GM21717 (cell line): Measurements from ENCODE around the gene FABP7.
"Not testable (repeated sequence)": the region's sequence is repeated elsewhere in the genome, so short reads cannot be mapped to it uniquely, and the experiment has no call there.

Experiments used
- ATAC-seq: cut with Tn5 transposase; IDR thresholded peaks from one replicate; pipeline ENCODE4 v1.9.1; 2021; ENCODE audit warnings: mild to moderate bottlenecking, moderate library complexity; ENCODE audit not compliant: unreplicated experiment

The FABP7 gene

DNA sequence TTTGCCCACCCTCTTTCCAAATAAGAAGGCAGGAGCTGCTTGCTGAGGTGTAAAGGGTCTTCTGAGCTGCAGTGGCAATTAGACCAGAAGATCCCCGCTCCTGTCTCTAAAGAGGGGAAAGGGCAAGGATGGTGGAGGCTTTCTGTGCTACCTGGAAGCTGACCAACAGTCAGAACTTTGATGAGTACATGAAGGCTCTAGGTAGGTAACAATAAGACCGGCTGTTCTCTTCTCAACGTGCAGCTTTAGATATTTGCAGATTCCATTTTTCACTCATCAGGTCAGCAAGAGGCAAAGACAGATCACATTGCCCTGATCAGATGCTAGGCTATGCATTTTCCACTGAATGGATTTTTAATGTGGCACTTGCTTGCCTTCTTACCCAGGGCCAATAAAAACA lies at the start of gene FABP7:
Gene FABP7 (plus strand): TSS at position 50 of the 400 bp plus-strand sequence. CDS start 79 bp downstream, at position 129.
- ATAC-seq = no peak

DNA sequence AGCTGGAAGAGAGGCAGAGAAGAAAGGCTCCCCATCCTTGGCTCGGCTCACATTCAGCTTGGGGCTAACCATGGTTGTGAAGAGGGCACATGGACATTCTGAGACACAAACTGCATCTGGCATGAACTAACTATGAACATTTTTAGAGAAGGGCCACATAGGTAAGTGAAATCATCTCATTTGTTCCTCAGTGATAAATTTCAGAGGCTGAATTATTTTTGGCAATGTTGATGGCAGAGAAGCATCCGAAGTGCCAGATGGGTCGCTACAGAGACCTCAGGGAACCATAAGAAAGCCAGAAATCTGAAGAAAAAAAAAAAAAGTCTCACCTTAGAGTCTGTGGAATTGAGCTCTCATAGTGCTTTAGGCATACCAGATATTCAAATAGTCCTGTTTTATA lies 49.2 kb upstream of the FABP7 start:
- ATAC-seq = no peak

DNA sequence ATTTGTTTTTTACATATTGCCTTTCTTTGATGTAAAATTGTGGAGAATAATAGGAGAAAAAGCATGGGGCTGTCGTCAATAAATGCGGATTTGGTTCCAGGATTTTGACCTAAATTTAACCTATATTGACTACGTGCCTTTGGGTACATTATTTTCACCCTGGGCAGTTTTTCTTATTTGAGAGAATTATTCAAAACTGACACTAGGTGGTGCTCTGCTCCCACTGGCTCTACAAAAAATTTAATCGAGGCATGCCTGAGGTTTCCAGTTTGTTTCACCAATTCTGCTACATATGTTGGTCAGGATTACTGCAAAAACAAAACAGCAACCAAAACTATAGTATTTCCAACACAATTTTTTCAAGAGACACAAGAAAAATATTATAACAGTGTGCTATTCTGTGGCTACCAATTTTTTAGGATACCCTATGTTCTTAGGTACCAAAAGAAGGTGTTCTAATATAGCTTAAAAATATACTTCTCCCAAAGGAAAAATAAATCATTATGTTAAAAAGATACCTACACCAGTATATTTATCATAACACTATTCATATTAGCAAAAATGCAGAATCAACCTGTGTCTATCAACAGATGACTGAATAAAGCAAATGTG lies 48.6 kb upstream of the FABP7 start:
- peak; percentile 50 for ATAC-seq

- ATAC-seq = no peak
Measured at GRCh38 chr6:122733259-122733658, 46.3 kb upstream of the FABP7 start.

DNA sequence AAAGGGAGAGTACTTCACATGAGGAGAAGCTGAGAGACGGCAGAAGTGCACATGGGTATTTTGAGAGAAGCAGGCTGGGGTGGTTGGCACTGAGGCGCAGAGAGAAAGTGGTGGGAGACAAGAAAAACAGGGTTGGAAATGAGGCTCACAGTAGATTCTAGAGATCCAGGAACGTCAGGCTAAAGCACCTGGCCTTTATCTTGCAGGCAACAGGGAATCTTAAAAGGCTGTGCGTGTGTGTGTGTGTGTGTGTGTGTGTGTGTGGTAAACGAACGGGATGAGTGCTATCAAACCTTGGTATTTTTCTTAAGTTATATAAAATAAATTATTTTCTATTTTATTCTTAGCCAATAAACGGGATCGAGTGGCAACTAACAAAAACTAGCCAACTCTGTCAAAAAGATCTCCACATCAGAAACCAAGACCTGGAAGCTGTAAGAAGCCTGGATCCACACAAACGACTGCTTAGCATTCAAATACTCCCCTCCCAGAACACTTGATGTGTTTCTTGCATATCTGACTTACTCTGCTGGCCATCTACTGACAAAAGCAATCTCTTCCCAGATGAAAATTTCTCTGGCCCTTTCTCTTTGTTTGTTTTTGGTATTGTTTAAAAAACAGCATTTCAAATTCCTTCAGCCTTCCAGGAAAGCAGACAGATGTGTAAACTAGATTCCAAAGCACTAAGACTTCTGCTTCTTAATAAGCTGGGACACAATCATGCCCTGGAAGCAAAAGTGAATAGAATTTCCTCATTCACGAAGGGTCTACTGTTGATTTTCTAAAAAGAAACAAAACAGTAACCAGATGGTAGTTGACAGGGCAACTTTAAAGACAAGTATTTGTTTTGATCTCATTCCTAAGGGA lies 44.8 kb upstream of the FABP7 start:
- ATAC-seq = no peak

- ATAC-seq = no peak
Measured at GRCh38 chr6:122735582-122735981, 43.9 kb upstream of the FABP7 start.

- ATAC-seq = no peak
Measured at GRCh38 chr6:122736163-122736562, 43.4 kb upstream of the FABP7 start.

DNA sequence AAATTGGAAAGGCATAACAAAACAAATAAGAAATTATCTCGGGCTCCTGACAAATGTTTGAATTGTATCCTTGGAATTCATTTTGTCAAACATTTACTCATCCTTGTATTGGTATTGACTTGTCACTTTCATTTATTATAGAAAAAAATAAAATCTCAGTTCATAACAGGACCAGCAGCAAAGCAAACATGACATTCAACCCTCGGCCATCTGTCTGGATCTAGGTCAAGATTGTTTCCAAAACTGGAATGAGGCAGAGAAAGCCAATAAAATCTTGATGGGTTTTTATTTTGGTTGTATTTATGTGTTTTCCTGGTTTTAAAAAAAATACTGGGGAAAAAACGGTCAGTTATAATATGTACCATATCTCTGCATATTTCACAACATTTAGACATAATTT lies 42.9 kb upstream of the FABP7 start:
- no peak for ATAC-seq

DNA sequence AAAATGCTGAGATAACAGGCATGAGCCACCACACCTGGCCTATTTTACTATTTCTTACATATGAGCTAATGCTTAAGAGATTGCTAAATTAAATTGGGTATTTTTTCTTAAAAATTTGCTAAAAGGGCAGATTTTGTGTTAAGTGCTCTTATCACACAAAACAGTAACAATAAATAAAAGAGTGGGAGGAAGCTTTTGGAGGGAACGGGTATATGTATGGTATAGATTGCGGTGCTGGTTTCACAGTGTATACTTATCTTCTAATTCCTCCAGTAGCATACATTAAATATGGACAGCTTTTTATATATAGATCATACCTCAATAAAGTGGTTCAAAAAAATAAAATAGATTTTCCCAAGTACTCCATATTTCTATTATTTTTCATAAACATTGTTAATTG lies 39.4 kb upstream of the FABP7 start:
- ATAC-seq = no peak

- no peak for ATAC-seq
Measured at GRCh38 chr6:122740936-122741335, 38.6 kb upstream of the FABP7 start.

DNA sequence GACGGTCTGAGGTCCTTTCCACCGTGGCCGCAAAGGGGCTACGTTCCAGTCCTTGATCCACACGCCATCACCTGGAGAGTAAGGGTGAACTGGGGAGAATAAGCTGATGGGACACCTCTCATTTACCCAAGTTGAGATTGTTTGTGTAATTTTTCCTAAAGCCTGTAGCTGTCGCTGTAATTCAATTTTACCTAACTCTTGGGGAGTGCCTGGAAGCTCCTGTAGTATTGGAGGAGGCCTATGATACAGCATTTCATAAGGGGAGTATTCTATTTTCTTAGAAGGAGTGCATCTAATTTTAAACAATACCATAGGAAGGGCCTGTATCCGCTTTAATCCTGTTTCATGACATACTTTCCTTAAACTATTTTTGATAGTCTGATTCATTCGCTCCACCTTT lies 35.3 kb upstream of the FABP7 start:
- not testable (repeated sequence) for ATAC-seq

GRCh38 chr6:122744856-122745255 lies 34.7 kb upstream of the FABP7 start:
- not testable (repeated sequence) for ATAC-seq

DNA sequence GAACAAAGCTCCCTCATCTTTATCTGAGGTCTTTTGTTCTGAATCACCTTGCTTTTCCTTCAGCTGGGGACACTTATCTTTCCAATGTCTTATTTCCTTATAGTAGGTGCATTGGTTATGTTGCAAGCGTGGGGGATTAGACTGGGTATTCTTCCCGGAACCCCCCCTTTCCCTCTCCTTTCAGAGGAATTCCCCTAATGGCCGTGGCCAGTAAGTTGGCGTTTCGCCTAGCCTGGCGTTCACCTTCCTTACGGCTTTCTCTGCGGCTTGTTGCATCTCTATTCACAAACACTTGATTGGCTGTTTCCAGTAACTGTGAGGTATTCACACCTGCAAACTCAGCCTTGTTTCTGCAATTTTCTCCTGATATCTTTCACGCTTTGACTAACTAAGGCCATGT lies 32.8 kb upstream of the FABP7 start:
- no peak for ATAC-seq

DNA sequence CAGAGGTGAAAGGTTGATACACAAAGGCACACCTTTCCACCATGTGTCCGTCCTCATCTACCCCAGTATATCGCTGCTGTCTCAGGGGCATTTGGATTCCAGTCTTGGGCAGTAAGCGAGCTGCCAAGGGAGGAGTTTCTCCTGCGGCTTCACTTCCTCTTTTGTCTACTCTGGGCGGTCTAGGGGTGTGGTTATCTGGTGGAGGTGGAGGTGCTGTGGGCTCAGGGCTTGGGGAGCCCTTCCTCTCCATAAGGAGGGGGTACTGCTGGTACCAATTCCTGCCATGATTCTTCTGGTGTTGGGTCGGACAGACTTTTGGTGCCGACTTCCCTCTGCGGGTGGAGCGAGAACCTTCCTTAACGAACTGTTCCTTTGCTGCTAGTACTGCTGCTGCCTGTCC lies 31.9 kb upstream of the FABP7 start:
- no peak for ATAC-seq

GRCh38 chr6:122748945-122749344 lies 30.6 kb upstream of the FABP7 start:
- not testable (repeated sequence) for ATAC-seq

DNA sequence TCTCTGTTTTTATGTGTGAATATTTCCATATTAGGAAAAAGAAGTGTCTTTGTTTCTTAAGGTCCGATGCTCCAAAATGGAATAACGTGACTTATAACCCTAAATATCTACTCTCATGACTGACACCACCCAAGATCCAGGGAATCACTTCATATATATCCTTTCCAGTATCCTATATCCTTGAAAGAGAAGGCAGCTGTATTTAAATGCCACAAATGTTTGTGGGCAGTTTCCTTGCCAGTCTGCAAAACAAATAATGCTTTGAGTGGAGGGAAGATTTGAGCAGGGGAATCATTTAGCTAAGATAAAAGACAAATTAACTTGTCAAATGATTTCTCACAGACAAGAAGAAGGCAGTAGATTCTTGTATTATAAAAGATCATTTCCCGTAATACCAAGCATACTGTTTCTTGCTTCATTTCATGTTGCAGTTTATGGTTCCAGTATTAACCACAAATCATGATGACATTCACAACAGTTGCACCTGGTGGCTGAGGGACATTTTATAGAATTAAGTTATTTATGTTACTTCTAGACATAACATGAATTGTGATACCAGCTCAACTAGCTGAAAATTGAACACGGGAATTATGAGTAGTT lies 30.0 kb upstream of the FABP7 start:
- no peak for ATAC-seq

- peak; percentile 76 for ATAC-seq
Measured at GRCh38 chr6:122751326-122751725, 28.2 kb upstream of the FABP7 start.

DNA sequence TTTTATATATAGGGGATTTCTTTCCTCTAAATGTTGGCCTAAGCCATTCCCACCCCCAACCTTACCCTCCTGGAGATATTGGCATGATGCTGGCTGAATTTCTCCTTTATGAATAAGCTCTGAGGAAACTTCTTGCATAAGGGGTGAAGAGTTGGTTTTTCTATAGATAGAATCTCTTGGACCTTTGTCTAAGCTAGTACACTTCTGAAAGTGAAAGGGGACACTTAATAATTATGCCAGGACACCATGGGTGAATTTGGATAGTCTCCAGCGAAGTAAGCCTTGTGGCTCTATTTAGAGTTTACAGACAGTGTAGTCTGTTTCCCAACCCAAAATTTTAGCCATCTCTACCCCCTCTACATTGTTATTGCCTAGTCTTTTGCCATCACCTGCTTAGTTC lies 27.1 kb upstream of the FABP7 start:
- ATAC-seq = no peak

DNA sequence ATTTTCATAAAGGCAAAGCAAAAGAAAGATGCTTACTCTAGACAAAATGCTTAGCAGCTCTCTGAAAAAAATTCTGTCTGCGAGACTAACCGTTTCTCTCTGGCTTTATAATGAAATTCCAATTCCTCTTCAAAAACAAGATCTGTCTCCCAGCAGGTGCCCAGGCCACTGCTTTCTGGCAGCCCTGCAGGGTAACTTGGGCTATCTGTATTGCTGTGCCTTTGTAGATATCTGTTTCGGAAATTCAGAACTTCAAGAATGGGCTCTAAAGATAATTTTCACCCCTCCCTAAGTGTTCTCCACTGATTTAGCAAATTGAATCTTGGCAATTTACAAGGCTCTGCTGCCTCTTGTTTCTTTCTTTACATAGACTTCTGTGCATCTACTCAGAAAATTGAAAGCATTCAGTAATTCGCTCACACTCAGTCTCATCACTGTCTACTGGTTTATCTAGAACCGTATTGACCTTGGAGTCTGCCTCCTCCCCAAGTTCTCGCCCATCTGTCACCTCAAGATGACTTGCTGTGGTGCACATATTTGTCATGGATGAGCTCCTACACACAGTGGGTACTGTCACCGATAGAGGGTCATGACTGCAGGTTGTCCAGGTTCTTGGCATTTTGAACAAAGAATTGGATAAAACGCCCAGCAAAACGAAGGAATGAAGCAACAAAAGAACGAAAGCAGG lies 26.4 kb upstream of the FABP7 start:
- no peak for ATAC-seq

DNA sequence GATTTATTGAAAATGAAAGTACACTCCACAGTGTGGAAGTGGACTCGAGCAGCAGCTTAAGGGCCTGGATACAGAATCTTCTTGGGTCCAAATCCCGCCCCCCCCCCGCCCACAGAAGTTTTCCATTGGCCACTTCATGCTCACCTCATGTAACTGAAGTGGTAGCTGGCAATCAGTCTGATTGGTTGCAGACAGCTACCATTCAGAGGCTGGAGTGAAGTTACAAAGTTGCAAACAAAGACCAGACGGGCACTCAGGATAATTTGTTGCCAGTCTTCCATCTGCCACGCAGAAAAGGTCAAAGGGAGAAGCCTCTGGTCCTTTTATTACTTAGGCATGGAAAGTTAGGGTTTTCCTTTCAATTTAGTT lies 25.8 kb upstream of the FABP7 start:
- no peak for ATAC-seq

DNA sequence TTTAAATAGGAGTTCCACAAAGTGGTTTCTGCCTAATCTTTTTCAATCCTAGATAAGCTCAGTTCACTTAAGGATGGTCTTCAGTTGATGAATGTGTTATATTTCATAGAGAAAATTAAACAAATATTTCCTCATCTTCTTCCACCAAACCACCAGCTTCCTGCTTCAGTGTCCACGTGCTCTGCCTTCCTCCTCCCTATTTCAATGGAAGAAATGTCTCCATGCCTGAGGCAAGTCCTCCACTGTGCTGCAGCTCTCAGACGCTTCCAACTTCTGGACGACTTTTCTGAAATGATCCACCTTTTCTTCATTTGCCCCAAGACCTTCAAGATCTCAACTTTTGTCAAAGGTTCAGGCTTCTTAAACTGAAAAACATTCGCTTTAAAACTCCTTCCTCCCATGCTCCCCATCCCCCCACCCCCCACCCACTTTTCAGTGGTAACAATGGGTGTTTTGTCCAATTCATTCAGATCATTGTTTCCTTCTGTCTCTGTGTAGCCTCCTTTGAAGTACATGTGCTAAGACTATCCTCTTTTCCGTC lies 25.3 kb upstream of the FABP7 start:
- no peak for ATAC-seq
